ENCODE data around the gene KRTAP10-11.
A peak's percentile ranks its signal among the peaks of the same experiment; 100 is the strongest.
"Not testable (repeated sequence)": the region's sequence is repeated elsewhere in the genome, so short reads cannot be mapped to it uniquely, and the experiment has no call there.

The KRTAP10-11 gene

GRCh38 chr21:44640761-44641160 lies 5.5 kb upstream of the KRTAP10-11 start:
- DNase-seq: no peak

GRCh38 chr21:44643741-44644310 lies 2.4 kb upstream of the KRTAP10-11 start:
- DNase-seq: no peak

GRCh38 chr21:44644878-44645277 lies 1.3 kb upstream of the KRTAP10-11 start:
- DNase-seq: no peak

- DNase-seq: no peak
These were observed 973 bp downstream of the KRTAP10-11 start for GRCh38 chr21:44647222-44647552.

- DNase-seq: no peak
These were observed 2.5 kb downstream of the KRTAP10-11 start for GRCh38 chr21:44648557-44649311.

- no peak for DNase-seq
These were observed 3.4 kb downstream of the KRTAP10-11 start for GRCh38 chr21:44649521-44650100.

- no peak for DNase-seq
These were observed 4.2 kb downstream of the KRTAP10-11 start for GRCh38 chr21:44650265-44650972.

- DNase-seq: no peak
These were observed 4.9 kb downstream of the KRTAP10-11 start for GRCh38 chr21:44650973-44651675.

- DNase-seq: no peak
These were observed 6.9 kb downstream of the KRTAP10-11 start for GRCh38 chr21:44653123-44653522.

- DNase-seq: peak; percentile 67
These were observed 7.7 kb downstream of the KRTAP10-11 start for GRCh38 chr21:44653656-44654575.

GRCh38 chr21:44654576-44655175 lies 8.5 kb downstream of the KRTAP10-11 start, which contains the start of gene KRTAP12-4:
Gene KRTAP12-4, minus strand, starts transcription at chr21:44654659. Its CDS starts 45 bp downstream, at chr21:44654614.
- peak; percentile 12 for DNase-seq

- no peak for DNase-seq
These were observed 10.7 kb downstream of the KRTAP10-11 start for GRCh38 chr21:44656868-44657267.

- DNase-seq: peak; percentile 63
These were observed 11.7 kb downstream of the KRTAP10-11 start, which contains the start of gene KRTAP12-3 for GRCh38 chr21:44657635-44658540. Gene KRTAP12-3, plus strand, starts transcription at chr21:44657932. Its CDS starts 48 bp downstream, at chr21:44657980.

GRCh38 chr21:44658541-44658910 lies 12.3 kb downstream of the KRTAP10-11 start:
- DNase-seq: no peak

GRCh38 chr21:44658913-44659595 lies 12.8 kb downstream of the KRTAP10-11 start:
- DNase-seq: peak; percentile 41

- not testable (repeated sequence) for DNase-seq
These were observed 15.4 kb downstream of the KRTAP10-11 start for GRCh38 chr21:44661567-44661966.

GRCh38 chr21:44664691-44665090 lies 18.5 kb downstream of the KRTAP10-11 start:
- no peak for DNase-seq

GRCh38 chr21:44666401-44667320 lies 20.4 kb downstream of the KRTAP10-11 start, which contains the start of gene KRTAP12-2:
Gene KRTAP12-2, minus strand, starts transcription at chr21:44666927. Its CDS starts 41 bp downstream, at chr21:44666886.
- DNase-seq: no peak

Measured in CD4-positive, alpha-beta T cell treated with Interleukin-6 for 4 hours (primary cell).